Measurements from ENCODE around the gene PCBD1. TPM values are rescaled to one million over a fixed set of nuclear protein-coding genes. Genes with fewer than 3 reads are reported as not detected.
A peak's percentile ranks its signal among the peaks of the same experiment; 100 is the strongest.

The PCBD1 gene
- total and polyA plus RNA-seq, 2 donors (not counting 1 experiment from before 2014, with no cell fraction given): 6.7 to 14.1 TPM

DNA sequence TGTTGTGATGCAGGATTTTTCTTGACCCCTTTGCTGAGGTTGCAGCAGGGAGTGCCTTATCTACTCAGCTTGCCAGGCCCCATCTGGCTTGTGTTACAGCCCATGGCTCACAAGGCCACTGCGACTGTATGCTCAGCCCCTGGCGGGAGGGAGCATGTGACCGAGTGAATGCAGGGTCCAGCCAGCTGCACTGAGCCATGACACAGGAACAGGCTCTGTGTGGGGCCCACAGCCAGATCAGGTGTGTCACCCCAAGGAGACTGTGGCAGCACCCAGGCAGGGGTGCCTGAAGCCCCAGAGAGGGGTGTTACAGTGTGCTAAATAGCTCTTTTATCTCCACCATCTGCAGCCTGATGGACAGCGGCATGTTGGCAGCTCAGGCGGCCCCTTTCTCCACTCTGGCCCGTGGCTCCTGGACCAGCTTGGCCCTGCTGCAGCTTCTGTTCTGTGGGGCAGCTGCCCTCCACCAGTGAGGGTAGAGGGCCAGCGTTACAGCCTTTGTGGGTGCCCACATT, 2.6 kb upstream of the PCBD1 start:
- no peaks in the 10 kb centered on the region for H3K9me3 ChIP-seq (ENCODE audit: control extremely low read depth in 1 of 3, control insufficient read depth in 2 of 3, insufficient read depth in 1 of 3, low read length in 2 of 3)
- no peaks in the 10 kb centered on the region for H4K20me1 ChIP-seq (ENCODE audit: control insufficient read depth, insufficient read depth, low read length, poor library complexity, severe bottlenecking)
- ChIA-PET CTCF (interaction anchor here (0.6 to 2.0 kb wide), 3 partner anchors 10 to 69 kb away, joined by 3 to 8 read pairs (median 4); no protein-coding TSS in a partner anchor), POLR2A (no interaction called here)
- 91% methylated on average over 7 of the region's 7 CpGs for WGBS (ENCODE audit: insufficient coverage)
- Mint-ChIP-seq H3K27me3 (peaks cover 13% of the 10 kb centered on the region), H3K27ac (no peak overlapping the region), H3K9me3 (ENCODE audit: insufficient read depth) (no peaks in the 10 kb centered on the region), H3K4me1 (peaks cover 5% of the 10 kb centered on the region), H3K4me3 (no peak overlapping the region)
- H2AFZ ChIP-seq (ENCODE audit: insufficient read depth, low read depth, low read length, poor library complexity, severe bottlenecking): no peak overlapping the region
- H3K27ac ChIP-seq (ENCODE audit: low read length in 2 of 2): no peak overlapping the region
- H3K9ac ChIP-seq (ENCODE audit: low read length): no peak overlapping the region
- intact Hi-C loops (cut with micrococcal nuclease): no loop called here
- no peaks in the 10 kb centered on the region for H3K36me3 ChIP-seq (replicated peaks in 1 of 2; ENCODE audit: control extremely low read depth in 1 of 2, control insufficient read depth in 1 of 2, extremely low read depth in 1 of 2, insufficient read depth in 2 of 2, low read length in 1 of 2)
- H3K4me1 ChIP-seq (ENCODE audit: control insufficient read depth in 2 of 2, insufficient read depth in 2 of 2, low read length in 2 of 2): peaks cover 5 to 11% of the 10 kb centered on the region in 2 donors
- no peak for TF ChIP-seq EZH2 (IDR thresholded peaks at IDR 0.05; ENCODE audit: borderline replicate concordance, insufficient read depth, low read depth, low read length, poor library complexity, severe bottlenecking)
- TF ChIP-seq CTCF (IDR thresholded peaks at IDR 0.05): no peak
- ATAC-seq (ENCODE audit: low read depth): no peak
- H3K27me3 ChIP-seq (replicated peaks in 1 of 4; ENCODE audit: control extremely low read depth in 1 of 4, control insufficient read depth in 3 of 4, insufficient read depth in 4 of 4, low read length in 3 of 4): no peaks in the 10 kb centered on the region
- DNase-seq: no peak
- H3K79me2 ChIP-seq (ENCODE audit: control insufficient read depth, insufficient read depth, low read length): no peaks in the 10 kb centered on the region
- H3K4me2 ChIP-seq (replicated peaks; ENCODE audit: low read depth, low read length, poor library complexity, severe bottlenecking): no peak overlapping the region
- no peak overlapping the region for H3K4me3 ChIP-seq (ENCODE audit: control extremely low read depth in 1 of 5, extremely low read depth in 1 of 5, insufficient read depth in 1 of 5, low read depth in 2 of 5, low read length in 4 of 5)

- no peaks in the 10 kb centered on the region for H3K9me3 ChIP-seq (ENCODE audit: control extremely low read depth in 1 of 3, control insufficient read depth in 2 of 3, insufficient read depth in 1 of 3, low read length in 2 of 3)
- no peak overlapping the region for H2AFZ ChIP-seq (ENCODE audit: insufficient read depth, low read depth, low read length, poor library complexity, severe bottlenecking)
- ChIA-PET POLR2A (no interaction called here), CTCF (no interaction called here)
- Mint-ChIP-seq H3K4me1 (peaks cover 5% of the 10 kb centered on the region), H3K4me3 (peak overlapping the region; percentile 87), H3K9me3 (ENCODE audit: insufficient read depth) (no peaks in the 10 kb centered on the region), H3K27me3 (peaks cover under 1% of the 10 kb centered on the region), H3K27ac (peak overlapping the region; percentile 20)
- intact Hi-C loops (cut with micrococcal nuclease): loop anchor here (2.0 to 5.0 kb wide), 2 partner anchors 74 to 657 kb away; partner anchors contain the start of genes PPA1 and SGPL1
- H3K4me3 ChIP-seq (ENCODE audit: control extremely low read depth in 1 of 5, extremely low read depth in 1 of 5, insufficient read depth in 1 of 5, low read depth in 2 of 5, low read length in 4 of 5): no peak overlapping the region
- no peak for DNase-seq
- peaks cover 5 to 11% of the 10 kb centered on the region in 2 donors for H3K4me1 ChIP-seq (ENCODE audit: control insufficient read depth in 2 of 2, insufficient read depth in 2 of 2, low read length in 2 of 2)
- no peak overlapping the region for H3K27ac ChIP-seq (ENCODE audit: low read length in 2 of 2)
- TF ChIP-seq EZH2 (IDR thresholded peaks at IDR 0.05; ENCODE audit: borderline replicate concordance, insufficient read depth, low read depth, low read length, poor library complexity, severe bottlenecking): no peak
- no peak for TF ChIP-seq CTCF (IDR thresholded peaks at IDR 0.05)
- H4K20me1 ChIP-seq (ENCODE audit: control insufficient read depth, insufficient read depth, low read length, poor library complexity, severe bottlenecking): no peaks in the 10 kb centered on the region
- no peaks in the 10 kb centered on the region for H3K36me3 ChIP-seq (replicated peaks in 1 of 2; ENCODE audit: control extremely low read depth in 1 of 2, control insufficient read depth in 1 of 2, extremely low read depth in 1 of 2, insufficient read depth in 2 of 2, low read length in 1 of 2)
- H3K4me2 ChIP-seq (replicated peaks; ENCODE audit: low read depth, low read length, poor library complexity, severe bottlenecking): no peak overlapping the region
- no peaks in the 10 kb centered on the region for H3K79me2 ChIP-seq (ENCODE audit: control insufficient read depth, insufficient read depth, low read length)
- no peaks in the 10 kb centered on the region for H3K27me3 ChIP-seq (replicated peaks in 1 of 4; ENCODE audit: control extremely low read depth in 1 of 4, control insufficient read depth in 3 of 4, insufficient read depth in 4 of 4, low read length in 3 of 4)
- H3K9ac ChIP-seq (ENCODE audit: low read length): no peak overlapping the region
- no peak for ATAC-seq (ENCODE audit: low read depth)
- WGBS (ENCODE audit: insufficient coverage): 100% methylated on average over 3 of the region's 3 CpGs
Measured at GRCh38 chr10:70889291-70889690, 926 bp upstream of the PCBD1 start.
